Osteoblast (primary cell): Measurements from ENCODE around the gene ENTREP1. TPM values are rescaled to one million over a fixed set of nuclear protein-coding genes. Genes with fewer than 3 reads are reported as not detected.

Experiments used
- DNase-seq: peaks from one replicate; pipeline ENCODE4 v3.0.0; 2011; ENCODE audit warnings: low spot score, mixed read lengths; ENCODE audit not compliant: insufficient read length; ENCODE audit errors: missing footprints
- H2AFZ ChIP-seq: 2 replicates; pipeline ENCODE4 v1.6.0; 2011; ENCODE audit warnings: mild to moderate bottlenecking, low read length
- H3K27ac ChIP-seq: 2 replicates; pipeline ENCODE4 v1.5.1; 2011; ENCODE audit warnings: mild to moderate bottlenecking, low read depth, low read length, moderate library complexity
- H3K27me3 ChIP-seq: 2 replicates; pipeline ENCODE4 v1.6.0; 2012; ENCODE audit warnings: mild to moderate bottlenecking, control low read depth, inconsistent platforms, low read length, moderate library complexity; ENCODE audit not compliant: insufficient read depth
- H3K36me3 ChIP-seq: 2 replicates; pipeline ENCODE4 v1.5.1; 2011; ENCODE audit warnings: mild to moderate bottlenecking, low read length, control low read depth, moderate library complexity; ENCODE audit not compliant: insufficient read depth
- H3K4me1 ChIP-seq: 2 replicates; pipeline ENCODE4 v1.5.1; 2011; ENCODE audit warnings: mild to moderate bottlenecking, low read length, control low read depth, moderate library complexity; ENCODE audit not compliant: insufficient read depth
- H3K4me2 ChIP-seq: 2 replicates; pipeline ENCODE4 v1.6.0; 2011; ENCODE audit warnings: mild to moderate bottlenecking, low read length; ENCODE audit not compliant: insufficient read depth
- H3K4me3 ChIP-seq: fragments of 200-600 bp; sonication (generic); 3 replicates; pipeline ENCODE4 v1.5.1; 2012; ENCODE audit warnings: mild to moderate bottlenecking, low read length, inconsistent platforms; ENCODE audit not compliant: insufficient read depth
- H3K79me2 ChIP-seq: 2 replicates; pipeline ENCODE4 v1.6.0; 2012; ENCODE audit warnings: mild to moderate bottlenecking, low read length, control low read depth, inconsistent platforms; ENCODE audit not compliant: insufficient read depth
- H3K9me3 ChIP-seq: 2 replicates; pipeline ENCODE4 v1.5.1; 2011; ENCODE audit warnings: low read depth, low read length, control low read depth
- H4K20me1 ChIP-seq: 2 replicates; pipeline ENCODE4 v1.6.0; 2012; ENCODE audit warnings: mild to moderate bottlenecking, low read length, control low read depth; ENCODE audit not compliant: insufficient read depth
- CTCF ChIP-seq: IDR thresholded peaks from 2 replicates; pipeline ENCODE4 v1.5.1; 2011; ENCODE audit warnings: mild to moderate bottlenecking, low read depth, low read length, moderate library complexity; ENCODE audit errors: extremely low read depth
- total RNA-seq: library from RNA; depleted of rRNA; stranded (reverse); fragments of >200 nt; gene quantifications from 2 replicates; pipeline ENCODE4 v1.2.3, GENCODE V29; 2012

Gene ENTREP1
- total RNA-seq, 1 donor: under 0.01 TPM

GRCh38 chr9:69331444-69331843 lies 6.4 kb downstream of the ENTREP1 start:
- no peak overlapping the region for H3K4me3 ChIP-seq
- no peak overlapping the region for H2AFZ ChIP-seq
- no peak overlapping the region for H3K27ac ChIP-seq
- H3K4me2 ChIP-seq: no peak overlapping the region
- no peaks in the 10 kb centered on the region for H3K36me3 ChIP-seq
- H3K9me3 ChIP-seq: no peaks in the 10 kb centered on the region
- H3K4me1 ChIP-seq: no peaks in the 10 kb centered on the region
- TF ChIP-seq CTCF: no peak
- DNase-seq: no peak
- H4K20me1 ChIP-seq: no peaks in the 10 kb centered on the region
- no peaks in the 10 kb centered on the region for H3K79me2 ChIP-seq
- H3K27me3 ChIP-seq: peaks cover 43% of the 10 kb centered on the region

- Histone ChIP-seq H3K36me3 (no peaks in the 10 kb centered on the region), H3K27ac (no peak overlapping the region), H4K20me1 (no peaks in the 10 kb centered on the region), H3K4me3 (no peak overlapping the region), H3K79me2 (no peaks in the 10 kb centered on the region), H3K9me3 (no peaks in the 10 kb centered on the region), H3K27me3 (peaks cover 36% of the 10 kb centered on the region), H3K4me2 (no peak overlapping the region), H2AFZ (no peak overlapping the region), H3K4me1 (no peaks in the 10 kb centered on the region)
- no peak for DNase-seq
- no peak for TF ChIP-seq CTCF
Measured at GRCh38 chr9:69332067-69332685, 7.2 kb downstream of the ENTREP1 start.

GRCh38 chr9:69333716-69334115 lies 8.7 kb downstream of the ENTREP1 start:
- H3K79me2 ChIP-seq: no peaks in the 10 kb centered on the region
- no peaks in the 10 kb centered on the region for H3K4me1 ChIP-seq
- H4K20me1 ChIP-seq: no peaks in the 10 kb centered on the region
- H3K4me3 ChIP-seq: no peak overlapping the region
- no peak overlapping the region for H3K4me2 ChIP-seq
- no peak for DNase-seq
- H3K27me3 ChIP-seq: peaks cover 21% of the 10 kb centered on the region
- H3K9me3 ChIP-seq: no peaks in the 10 kb centered on the region
- no peak overlapping the region for H2AFZ ChIP-seq
- no peak for TF ChIP-seq CTCF
- no peak overlapping the region for H3K27ac ChIP-seq
- H3K36me3 ChIP-seq: no peaks in the 10 kb centered on the region

DNA sequence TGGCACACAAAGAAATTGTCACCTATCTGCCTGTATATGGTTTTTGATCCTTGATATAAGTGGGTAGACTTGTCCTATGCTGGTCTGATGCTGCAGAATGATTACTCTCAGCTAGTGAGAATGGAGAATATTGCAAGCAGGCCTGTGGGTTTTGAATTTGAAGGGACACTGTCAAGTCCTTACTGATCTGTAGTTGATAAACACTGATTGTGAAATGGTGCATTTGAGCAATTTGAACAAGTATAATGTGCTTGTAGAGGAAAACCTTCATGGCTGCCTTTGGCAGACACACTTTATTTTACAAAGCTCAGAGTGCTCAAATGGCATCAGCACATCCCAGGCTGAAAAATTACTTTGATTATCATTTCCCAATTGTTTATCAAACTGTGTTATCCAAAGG lies 9.3 kb downstream of the ENTREP1 start:
- no peaks in the 10 kb centered on the region for H3K4me1 ChIP-seq
- H4K20me1 ChIP-seq: no peaks in the 10 kb centered on the region
- H3K27me3 ChIP-seq: peaks cover 18% of the 10 kb centered on the region
- no peak overlapping the region for H2AFZ ChIP-seq
- no peak for DNase-seq
- TF ChIP-seq CTCF: no peak
- no peak overlapping the region for H3K4me2 ChIP-seq
- no peaks in the 10 kb centered on the region for H3K9me3 ChIP-seq
- H3K4me3 ChIP-seq: no peak overlapping the region
- no peaks in the 10 kb centered on the region for H3K79me2 ChIP-seq
- H3K27ac ChIP-seq: no peak overlapping the region
- no peaks in the 10 kb centered on the region for H3K36me3 ChIP-seq
